Kidney glomerular epithelial cell (primary cell): ENCODE measurements around the gene NAT8.
"Not testable (repeated sequence)": the region's sequence is repeated elsewhere in the genome, so short reads cannot be mapped to it uniquely, and the experiment has no call there.

Experiments used
- DNase-seq: peaks from one replicate; lab custom pipeline; 2025; lab: John Stamatoyannopoulos, UW

Gene NAT8, protein sequence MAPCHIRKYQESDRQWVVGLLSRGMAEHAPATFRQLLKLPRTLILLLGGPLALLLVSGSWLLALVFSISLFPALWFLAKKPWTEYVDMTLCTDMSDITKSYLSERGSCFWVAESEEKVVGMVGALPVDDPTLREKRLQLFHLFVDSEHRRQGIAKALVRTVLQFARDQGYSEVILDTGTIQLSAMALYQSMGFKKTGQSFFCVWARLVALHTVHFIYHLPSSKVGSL

GRCh38 chr2:73642338-73643018 is at the start of gene NAT8:
NAT8 (minus strand) TSS chr2:73642422; CDS start chr2:73641628, 794 bp downstream.
- no peak for DNase-seq

GRCh38 chr2:73690372-73691088 is 48.3 kb upstream of the NAT8 start:
- DNase-seq = peak; percentile 6

GRCh38 chr2:73688494-73688893 is 46.3 kb upstream of the NAT8 start:
- not testable (repeated sequence) for DNase-seq

DNA sequence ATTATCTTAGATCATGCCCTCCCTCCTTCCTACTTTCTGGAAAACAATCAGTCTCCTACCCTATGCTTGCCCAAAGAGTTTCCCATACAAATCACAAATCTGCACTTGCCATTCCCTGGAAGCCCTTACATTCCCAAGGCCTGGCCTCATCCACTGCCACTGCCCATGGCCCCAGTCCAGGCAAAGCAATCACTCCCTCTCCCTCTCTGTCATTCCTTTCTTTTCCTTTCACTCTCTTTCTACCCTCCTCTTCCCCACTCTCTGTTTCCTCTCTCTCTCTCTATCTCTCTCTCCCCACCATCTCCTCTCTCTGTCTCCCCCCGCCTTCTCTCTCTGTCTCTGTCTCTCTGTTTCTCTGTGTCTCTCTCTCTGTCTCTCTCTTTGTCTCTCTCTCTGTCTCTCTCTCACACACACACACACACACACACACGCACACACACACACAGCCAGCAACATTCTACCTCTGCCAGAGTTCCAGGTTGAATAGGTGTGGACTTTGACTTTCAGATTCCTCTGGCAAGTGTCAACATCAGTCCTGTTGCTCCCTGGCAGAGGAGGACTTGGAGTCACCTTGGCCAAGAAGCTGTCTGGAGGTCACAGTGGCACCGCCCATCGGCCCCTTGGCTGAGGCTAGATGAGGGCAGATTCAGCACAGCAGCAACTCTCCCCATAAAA is 43.7 kb upstream of the NAT8 start:
- peak; percentile 8 for DNase-seq

DNA sequence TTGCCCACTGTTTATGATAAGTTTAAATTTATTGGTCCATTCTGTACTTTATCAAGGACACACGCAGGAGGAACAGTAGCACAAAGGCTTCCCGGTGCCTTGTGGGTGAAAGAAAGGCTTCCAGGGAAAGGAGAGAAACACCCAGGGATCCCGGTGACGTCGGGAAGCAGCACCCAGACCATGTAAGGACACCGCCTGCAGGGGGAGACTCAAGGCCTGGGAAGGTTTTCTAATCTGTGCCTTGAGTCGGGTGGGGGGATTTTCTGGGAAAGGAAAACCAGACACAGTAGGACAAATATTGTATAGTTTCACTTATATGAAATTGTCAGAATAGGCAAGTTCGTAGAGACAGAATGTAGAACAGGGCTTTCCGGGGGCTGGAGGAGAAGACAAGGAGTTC is 42.7 kb upstream of the NAT8 start:
- not testable (repeated sequence) for DNase-seq

DNA sequence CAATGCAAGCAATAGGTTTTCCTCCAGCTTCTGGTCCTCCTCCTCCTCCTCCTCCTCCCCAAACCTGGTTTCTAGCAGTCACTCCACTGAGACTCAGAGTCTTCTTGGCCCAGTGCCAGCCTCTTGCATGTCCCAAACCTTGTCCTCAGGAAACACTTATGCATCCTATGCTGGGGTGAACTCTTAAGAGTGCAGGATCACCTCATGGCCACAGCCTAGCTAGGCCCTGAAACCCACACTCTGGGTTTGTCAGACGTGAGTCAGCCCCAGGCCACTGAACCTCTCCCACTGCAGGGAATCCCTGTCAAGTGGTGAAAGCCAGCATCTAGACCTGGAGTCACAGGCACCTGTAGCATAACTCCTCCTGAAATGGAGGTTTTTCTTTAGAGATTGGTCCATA is 42.1 kb upstream of the NAT8 start:
- DNase-seq = not testable (repeated sequence)

GRCh38 chr2:73679951-73680571 is 37.8 kb upstream of the NAT8 start:
- DNase-seq = peak; percentile 25

GRCh38 chr2:73679237-73679636 is 37.0 kb upstream of the NAT8 start:
- not testable (repeated sequence) for DNase-seq

DNA sequence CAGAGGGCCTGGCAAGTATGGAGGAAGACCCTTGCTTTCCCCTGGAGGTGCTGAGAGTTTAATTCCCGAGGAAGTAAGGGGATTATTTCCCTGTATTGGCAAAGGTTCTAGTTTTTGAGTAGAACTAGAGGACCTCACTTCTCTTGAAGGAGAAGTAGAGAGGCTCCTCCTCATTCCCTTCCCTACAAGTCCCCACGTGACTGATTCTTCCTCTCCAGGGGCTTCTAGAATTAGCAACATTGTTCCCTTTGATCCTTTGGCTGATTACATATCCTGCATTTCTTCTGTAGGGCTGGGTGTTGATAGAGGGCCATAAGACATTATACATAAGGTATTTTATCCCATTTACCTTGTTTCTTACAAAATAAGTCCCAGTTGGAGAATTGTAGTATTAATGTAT is 35.8 kb upstream of the NAT8 start:
- DNase-seq = not testable (repeated sequence)

DNA sequence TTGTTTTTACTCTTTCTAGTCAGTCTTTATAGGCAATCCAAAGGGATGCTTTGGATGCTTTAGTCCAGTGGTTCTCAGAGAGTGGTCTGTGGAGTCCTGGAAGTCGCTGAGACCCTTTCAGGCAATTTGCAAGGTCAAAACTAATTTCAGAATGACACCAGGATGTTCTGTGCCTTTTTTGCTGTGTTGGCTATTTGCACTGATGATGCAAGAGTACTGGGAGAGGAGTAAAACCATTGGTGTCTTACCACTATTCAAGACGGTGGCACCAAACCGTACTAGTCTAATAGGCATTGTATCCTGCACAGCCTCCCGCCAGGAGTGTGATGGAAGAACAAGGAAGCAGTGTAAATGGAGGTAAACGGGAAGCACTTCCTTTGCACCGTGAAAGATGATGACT is 34.0 kb upstream of the NAT8 start:
- not testable (repeated sequence) for DNase-seq

- DNase-seq = not testable (repeated sequence)
These were observed 32.5 kb upstream of the NAT8 start for GRCh38 chr2:73674696-73675157.

- DNase-seq = not testable (repeated sequence)
These were observed 27.8 kb upstream of the NAT8 start for GRCh38 chr2:73669976-73670375.

- not testable (repeated sequence) for DNase-seq
These were observed 25.0 kb upstream of the NAT8 start for GRCh38 chr2:73667239-73667638.

GRCh38 chr2:73654175-73654574 is 12.0 kb upstream of the NAT8 start:
- no peak for DNase-seq

DNA sequence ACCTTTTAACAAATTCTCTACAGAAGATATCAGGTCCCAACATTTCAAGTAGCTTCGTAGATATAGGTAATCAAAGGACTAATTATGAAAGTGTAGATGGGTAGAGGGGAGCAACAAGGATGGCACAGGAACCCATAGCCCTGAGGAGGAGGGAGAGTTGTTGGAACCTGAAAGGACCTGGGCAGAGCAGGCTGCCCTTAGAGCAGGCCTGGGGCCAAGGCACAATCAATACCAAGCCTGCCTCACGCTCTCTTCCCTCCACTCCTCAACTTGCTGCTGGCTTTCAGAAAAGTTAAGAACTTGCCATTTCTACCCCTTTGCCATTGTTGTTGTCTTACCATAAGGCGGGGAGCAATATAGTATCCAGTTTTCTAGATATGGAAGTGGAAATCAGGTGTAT is 10.1 kb upstream of the NAT8 start:
- no peak for DNase-seq

DNA sequence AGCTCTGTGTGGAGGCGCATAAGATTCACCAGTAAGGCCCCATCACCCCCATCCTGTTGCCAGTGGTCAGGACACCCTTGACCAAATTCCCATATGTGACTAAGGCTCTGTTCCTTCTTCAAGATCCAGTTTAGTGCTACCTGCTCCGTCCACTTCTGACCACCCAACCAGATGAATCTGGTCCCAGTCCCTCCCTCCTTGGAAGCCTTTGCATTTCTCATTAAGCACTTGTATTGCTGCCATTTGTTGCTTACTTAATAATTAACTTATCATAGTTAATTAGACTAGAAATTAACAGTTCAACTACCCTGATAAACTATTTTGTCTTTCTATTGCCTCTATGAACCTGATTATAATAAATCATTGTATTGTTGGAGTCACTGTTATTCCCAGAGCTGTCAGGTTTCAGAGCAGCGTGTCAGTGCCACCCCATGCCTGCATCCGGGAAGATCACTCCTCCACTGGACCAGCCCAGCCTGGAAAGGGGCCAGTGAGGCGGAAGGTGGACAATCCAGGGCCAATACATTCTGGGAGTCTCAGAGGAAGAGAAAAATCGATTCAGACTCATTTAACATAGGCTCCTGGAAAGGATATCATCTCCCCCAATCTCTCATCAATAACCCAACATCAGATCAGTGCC is 9.5 kb upstream of the NAT8 start:
- DNase-seq = peak; percentile 35

- not testable (repeated sequence) for DNase-seq
These were observed 5.5 kb upstream of the NAT8 start for GRCh38 chr2:73647690-73648089.

- no peak for DNase-seq
These were observed 507 bp downstream of the NAT8 start for GRCh38 chr2:73641767-73642062.

- no peak for DNase-seq
These were observed 1.1 kb downstream of the NAT8 start for GRCh38 chr2:73640946-73641766.

DNA sequence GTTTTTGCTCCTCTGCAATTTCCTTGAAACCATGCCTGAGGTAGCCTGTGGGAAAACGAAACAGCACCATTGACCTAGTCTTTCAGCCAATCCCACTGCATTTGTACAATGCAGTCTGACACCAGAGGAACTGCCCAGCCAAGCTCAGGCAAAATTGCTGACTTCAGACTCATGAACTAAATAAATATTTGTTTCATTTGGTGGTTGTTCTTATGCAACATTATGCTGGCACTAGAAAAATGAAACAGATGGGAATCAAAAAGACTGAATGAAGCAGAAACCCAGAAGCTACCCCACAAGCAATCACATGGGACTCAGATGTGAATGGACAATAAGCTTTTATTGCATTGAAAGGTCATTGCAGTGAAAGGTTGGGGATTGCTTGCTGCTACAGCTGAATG is 1.7 kb downstream of the NAT8 start:
- no peak for DNase-seq

DNA sequence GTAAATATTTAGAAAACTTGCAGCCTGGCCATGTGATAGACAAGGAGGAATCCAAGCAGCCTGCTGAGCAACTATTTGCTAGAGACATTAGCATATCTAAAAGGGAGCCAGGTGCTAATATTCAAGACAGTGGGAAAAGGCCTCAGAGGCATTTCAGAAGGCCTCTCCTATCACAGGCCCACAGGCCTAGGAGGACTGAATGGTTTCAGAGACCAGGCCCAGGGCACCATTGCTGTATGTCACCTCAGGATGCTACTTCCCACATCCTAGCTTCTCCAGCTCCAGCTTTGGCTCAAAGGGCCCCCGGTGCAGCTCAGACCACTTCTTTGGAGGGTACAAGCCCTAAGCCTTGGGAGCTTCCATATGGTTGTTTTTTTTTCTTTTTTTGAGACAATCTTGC is 3.8 kb downstream of the NAT8 start:
- DNase-seq = no peak
